NCI-H146 treated with DMSO at 0.1 percent for 48 hours (cell line): Measurements from ENCODE around the gene CHST14.

ENCODE experiments used
- DNase-seq: peaks from one replicate; lab custom pipeline; 2025; ENCODE audit not compliant: unreplicated experiment; lab: John Stamatoyannopoulos, UW

The CHST14 gene

GRCh38 chr15:40487816-40488682 is 17.3 kb downstream of the CHST14 start:
- DNase-seq = no peak

GRCh38 chr15:40489274-40490175 is 18.7 kb downstream of the CHST14 start:
- DNase-seq = no peak

- no peak for DNase-seq
These were observed 22.5 kb downstream of the CHST14 start for GRCh38 chr15:40493089-40493840.

GRCh38 chr15:40495516-40495915 is 24.7 kb downstream of the CHST14 start:
- no peak for DNase-seq

GRCh38 chr15:40498418-40498817 is 27.6 kb downstream of the CHST14 start:
- DNase-seq = no peak

- no peak for DNase-seq
These were observed 28.1 kb downstream of the CHST14 start for GRCh38 chr15:40498891-40499290.

GRCh38 chr15:40499931-40500330 is 29.1 kb downstream of the CHST14 start:
- no peak for DNase-seq

- no peak for DNase-seq
These were observed 30.0 kb downstream of the CHST14 start for GRCh38 chr15:40500568-40501330.

- DNase-seq = no peak
These were observed 30.7 kb downstream of the CHST14 start for GRCh38 chr15:40501487-40501886.

GRCh38 chr15:40506964-40507571 is 36.3 kb downstream of the CHST14 start:
- peak; percentile 23 for DNase-seq

- no peak for DNase-seq
These were observed 37.4 kb downstream of the CHST14 start for GRCh38 chr15:40508216-40508615.

- DNase-seq = no peak
These were observed 39.4 kb downstream of the CHST14 start for GRCh38 chr15:40510201-40510600.

- DNase-seq = no peak
These were observed 40.3 kb downstream of the CHST14 start for GRCh38 chr15:40511093-40511471.

- DNase-seq = peak; percentile 17
These were observed 40.8 kb downstream of the CHST14 start for GRCh38 chr15:40511472-40512133.

GRCh38 chr15:40512440-40512839 is 41.7 kb downstream of the CHST14 start:
- no peak for DNase-seq

GRCh38 chr15:40513609-40514008 is 42.8 kb downstream of the CHST14 start:
- DNase-seq = no peak

GRCh38 chr15:40516322-40516721 is 45.5 kb downstream of the CHST14 start:
- no peak for DNase-seq
